GM18951 (cell line): ENCODE results near the gene VAV3.

Experiments
- POLR2A ChIP-seq: IDR thresholded peaks from 4 replicates; pipeline ENCODE4 v1.6.1; 2011; ENCODE audit warnings: mild to moderate bottlenecking; ENCODE audit not compliant: insufficient read length, insufficient read depth; ENCODE audit errors: extremely low read depth
- in situ Hi-C: fragments of 300-500 bp; cut with MboI; formaldehyde crosslinking; loops from one replicate; pipeline ENCODE4 v1.12.0; 2022; ENCODE audit warnings: low sequenced_read_pairs, mixed read lengths, inconsistent platforms; ENCODE audit not compliant: unreplicated experiment

Gene VAV3

DNA sequence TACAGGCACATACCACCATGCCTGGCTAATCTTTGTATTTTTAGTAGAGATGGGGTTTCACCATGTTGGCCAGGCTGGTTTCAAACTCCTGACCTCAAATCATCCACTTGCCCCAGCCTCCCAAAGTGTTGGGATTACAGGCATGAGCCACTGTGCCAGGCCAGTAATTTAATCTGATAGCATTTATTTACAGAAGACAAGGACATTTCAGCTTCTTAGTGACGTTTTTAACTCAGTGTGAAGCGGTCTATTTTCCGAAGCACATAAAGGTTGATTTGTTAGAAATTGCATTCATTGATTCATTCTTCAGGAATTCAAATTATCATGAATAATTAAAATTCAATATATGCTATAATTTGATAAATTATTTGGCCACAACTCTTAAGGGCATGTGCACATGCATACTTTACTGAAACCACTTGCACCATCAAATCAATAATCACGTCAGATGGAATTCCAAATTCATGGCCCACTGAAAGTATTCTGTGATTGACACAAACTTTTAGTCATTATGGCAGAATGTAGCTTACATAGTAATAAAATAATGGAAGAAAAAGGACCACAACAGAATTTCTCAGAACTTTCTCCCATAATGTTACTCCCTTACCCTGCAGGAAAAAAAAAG, 339.5 kb downstream of the VAV3 start:
- no peak for TF ChIP-seq POLR2A
- in situ Hi-C loops: no loop called here

DNA sequence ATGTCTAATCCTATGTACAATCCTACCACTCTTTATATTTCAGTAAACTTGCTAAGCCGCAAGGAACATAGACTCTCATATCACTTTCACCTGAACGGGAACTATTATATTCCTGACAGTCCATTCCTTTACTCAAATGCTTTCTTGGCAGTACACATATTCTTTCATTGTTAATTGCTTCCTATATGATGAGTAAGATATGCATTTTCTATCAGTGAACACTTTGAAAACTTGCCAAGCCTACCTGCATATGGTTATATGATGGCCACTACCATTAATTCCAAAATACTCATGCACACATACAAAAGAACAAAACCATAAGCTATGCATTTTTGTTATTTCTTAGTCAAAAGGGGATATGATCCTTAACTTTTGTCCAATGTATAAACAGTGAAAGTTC, 341.5 kb downstream of the VAV3 start:
- in situ Hi-C loops: no loop called here
- TF ChIP-seq POLR2A: no peak

DNA sequence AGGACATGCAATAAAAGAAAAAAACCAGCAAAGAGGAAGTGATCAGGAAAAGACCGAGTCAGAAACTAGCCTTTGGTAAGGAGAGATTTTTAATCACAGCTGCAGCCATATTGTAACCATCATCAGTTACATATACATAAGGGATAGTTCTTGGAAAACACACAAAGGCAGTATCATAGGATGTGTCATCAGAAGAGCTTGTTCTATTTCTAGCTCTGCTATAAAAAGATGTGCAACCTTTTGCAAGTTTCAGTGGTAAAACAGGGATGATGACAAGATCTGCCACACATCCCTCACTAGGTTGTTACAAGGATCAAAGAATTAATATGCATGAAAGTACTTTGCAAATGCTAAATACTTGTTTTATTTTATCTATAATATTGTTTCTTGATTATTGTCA, 342.0 kb downstream of the VAV3 start:
- TF ChIP-seq POLR2A: no peak
- in situ Hi-C loops: no loop called here

DNA sequence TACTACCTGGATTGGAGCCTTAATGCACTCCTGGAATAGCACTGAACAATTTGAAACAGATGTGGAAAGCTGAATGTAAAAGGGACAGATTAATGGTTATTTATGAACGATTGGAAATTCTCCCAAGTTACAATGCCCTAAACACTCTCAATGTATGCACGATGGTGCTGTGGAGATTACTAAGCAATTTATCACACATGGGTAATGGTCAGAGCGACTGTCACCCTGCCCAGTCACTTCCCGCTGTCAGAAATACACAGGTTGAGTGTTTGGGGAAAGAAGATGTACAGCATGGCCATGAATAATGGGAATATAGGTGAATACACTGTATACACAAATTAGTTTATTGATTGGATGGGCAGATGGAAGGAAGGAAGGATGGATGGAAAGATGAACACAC, 342.4 kb downstream of the VAV3 start:
- in situ Hi-C loops: no loop called here
- no peak for TF ChIP-seq POLR2A

DNA sequence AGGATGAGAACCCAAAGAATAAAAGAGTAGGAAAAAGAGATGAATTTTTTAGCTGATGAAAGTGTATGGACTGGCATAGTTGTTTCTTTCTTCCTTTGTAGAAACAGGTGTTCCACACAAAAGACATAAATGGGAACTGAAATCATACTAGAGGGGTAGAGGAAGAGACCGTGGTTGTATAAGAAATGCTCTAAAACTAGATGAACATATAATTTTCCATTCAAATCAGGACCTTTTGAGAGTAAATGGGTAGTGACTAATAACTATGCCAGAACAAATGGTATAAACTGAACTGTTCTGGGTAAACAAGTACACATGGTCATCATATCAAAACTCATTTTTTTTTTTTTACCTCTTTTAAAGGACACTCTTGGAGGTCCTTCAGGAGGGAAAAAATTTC, 344.2 kb downstream of the VAV3 start:
- no peak for TF ChIP-seq POLR2A
- in situ Hi-C loops: no loop called here

DNA sequence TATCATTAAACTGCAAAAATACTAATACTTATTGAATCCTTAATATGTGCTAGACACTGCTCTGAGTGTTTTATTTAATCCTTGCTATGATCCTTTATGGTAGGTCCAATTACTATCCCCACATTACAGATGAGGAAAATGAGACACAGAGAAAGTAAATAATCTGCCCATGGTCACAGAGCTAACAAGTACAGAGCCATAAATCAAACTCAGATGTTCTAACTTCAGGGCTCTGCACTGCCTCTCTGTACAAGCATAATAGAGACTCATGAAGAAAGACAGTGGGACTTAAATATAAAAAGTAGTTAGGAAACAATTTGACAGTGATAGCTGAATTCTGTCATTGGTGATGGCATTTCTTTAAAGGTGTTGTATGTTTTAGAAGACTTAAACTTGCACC, 346.4 kb downstream of the VAV3 start:
- in situ Hi-C loops: no loop called here
- TF ChIP-seq POLR2A: no peak

DNA sequence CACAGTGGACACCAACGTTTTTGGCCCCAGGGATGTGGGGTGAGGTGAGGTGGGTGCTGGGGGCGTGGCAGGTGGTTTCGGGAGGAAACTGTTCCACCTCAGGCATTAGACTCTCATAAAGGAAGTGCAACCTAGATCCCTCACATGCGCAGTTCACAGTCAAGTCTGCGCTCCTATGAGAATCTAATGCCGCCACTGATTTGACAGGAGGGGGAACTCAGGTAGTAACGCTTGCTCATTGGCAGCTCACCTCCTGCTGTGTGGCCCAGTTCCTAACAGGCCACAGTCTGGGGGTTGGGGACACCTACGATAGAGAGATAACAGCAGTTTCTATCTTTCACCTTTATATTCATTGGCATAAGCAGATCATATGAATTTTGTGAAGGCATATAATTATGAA, 347.1 kb downstream of the VAV3 start:
- TF ChIP-seq POLR2A: no peak
- in situ Hi-C loops: no loop called here

DNA sequence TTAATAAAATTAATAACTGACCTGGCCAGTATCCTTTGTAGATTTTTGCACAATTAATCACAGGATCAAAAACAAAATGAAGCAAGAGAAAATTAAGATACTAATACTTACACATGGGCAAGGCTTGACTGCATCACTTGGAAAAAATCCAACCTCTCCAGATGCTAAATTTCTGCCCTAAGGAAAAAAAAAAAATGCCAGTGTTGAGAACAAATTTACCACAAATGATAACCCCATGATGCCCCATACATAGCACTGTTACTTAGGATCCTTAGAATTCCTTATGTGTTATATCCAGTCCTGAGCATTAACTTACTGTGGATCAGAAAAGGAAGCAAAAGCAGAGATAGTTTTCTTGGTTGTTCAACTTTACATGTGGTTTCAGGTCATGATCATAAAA, 347.5 kb downstream of the VAV3 start:
- in situ Hi-C loops: no loop called here
- no peak for TF ChIP-seq POLR2A

DNA sequence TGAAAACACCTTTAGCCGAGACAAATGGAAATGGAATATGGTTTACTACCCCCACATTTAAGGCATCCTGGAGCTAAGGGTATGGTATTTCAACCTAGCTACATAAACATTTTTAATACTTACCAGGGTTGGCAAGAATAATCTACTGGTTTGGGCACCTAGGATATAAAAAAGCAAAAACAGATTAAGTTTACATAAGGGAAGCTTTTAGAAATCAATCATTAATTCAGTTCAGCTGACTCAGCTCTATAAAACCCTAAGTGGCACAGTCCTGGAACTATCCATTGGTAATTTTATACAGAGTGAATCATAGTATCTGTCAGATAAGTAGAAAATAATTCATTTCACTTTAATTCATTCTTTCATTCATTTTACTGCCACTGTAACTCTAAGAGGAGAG, 355.2 kb downstream of the VAV3 start:
- in situ Hi-C loops: no loop called here
- no peak for TF ChIP-seq POLR2A

DNA sequence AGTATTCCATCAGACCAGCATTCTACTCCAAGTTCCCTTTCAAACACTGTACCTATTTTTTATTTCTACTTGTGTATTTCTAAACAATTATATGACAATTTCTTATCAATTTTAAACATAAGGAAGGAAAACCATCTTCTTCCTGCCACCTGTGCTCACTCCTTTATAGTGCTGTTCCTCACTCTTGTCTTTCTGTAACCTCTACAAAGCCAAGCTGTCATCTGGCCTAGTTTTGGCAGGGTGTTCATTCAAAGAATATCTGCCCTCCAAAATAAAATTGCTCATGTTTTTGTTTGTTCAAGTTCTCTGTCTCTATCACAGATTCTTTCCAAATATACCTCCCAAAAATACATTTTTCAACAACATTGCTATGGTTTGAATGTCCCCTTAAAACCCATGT, 360.2 kb downstream of the VAV3 start:
- in situ Hi-C loops: no loop called here
- TF ChIP-seq POLR2A: no peak

DNA sequence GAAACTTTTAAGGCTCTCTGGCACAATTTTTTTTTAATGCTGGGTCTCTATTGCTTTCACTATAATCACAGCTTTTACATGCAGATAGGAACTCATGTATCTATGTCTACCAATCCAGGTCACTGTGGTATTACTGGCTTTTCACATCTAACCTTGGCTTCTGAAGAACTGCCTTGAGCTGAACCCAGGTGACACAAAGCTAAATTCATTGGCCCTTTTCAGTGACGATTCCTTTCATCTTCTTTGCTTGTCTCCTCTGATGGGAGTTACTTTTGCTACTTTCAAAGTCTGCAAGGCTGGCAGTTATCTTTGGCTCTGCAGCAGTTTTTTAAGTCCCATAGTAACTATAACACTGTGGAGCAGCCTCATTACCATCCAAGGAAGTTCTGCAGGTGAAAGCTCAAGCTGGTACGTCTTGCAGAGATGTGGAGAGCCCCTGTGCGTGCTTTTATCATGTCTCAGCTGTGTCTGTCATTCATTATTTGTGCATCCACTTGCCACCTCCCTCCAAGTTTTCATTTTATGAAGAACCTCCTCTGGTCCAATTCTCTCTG, 364.3 kb downstream of the VAV3 start:
- in situ Hi-C loops: no loop called here
- no peak for TF ChIP-seq POLR2A

DNA sequence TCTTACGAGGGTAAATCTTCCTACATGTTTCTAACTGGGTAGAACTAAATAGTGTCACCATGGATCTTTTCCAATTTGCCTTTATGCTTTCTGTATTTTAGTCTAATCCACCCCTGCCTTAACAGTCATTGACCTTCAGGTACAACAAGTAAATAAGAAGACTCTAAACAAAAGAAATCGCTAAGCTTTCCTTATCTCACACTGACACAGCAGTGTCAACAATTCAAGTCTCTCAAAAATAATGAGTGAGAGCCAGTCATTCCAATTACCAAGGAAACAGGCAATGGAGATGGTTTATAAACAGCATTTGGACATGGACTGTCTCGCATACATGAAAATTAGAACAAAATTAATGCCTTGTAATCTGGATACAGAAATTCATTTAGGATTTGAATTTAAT, 365.8 kb downstream of the VAV3 start:
- TF ChIP-seq POLR2A: no peak
- in situ Hi-C loops: no loop called here

DNA sequence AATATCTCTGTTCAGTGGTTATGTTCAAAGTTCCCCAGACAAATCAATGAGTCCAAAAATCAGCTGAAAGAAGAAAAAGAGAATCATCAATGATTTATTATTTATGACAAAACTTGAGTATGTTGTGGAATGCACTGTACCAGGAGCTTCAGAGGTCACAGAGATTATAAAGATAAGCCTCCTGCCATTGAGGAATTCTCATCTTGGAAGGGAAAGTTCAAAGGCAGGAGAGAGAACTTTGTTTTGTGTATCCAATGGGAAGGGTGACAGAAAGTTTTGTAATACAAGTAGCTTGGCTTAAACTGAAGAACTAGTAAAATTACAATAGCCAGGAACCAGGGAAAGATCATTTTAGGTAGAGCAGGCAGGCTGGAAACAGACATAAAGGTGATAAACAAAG, 367.7 kb downstream of the VAV3 start:
- in situ Hi-C loops: no loop called here
- no peak for TF ChIP-seq POLR2A

DNA sequence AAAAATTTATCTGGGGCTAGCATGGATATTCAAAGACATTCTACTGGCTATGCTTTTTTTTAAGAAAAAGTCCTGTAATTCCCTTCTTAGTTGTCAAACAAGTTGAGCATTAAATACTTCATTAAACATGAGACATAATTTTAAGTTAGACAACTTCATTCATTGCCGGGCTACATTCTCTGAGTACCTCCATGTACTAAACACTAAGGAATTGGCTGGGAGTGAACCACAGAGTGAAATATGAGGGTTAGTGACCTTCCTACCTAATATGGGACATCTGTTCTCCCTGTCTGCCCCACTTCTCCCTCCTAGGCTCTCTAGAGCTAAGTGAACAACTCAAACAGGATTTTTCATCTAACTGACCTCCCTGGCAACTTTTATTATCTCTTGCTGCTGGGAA, 370.4 kb downstream of the VAV3 start:
- TF ChIP-seq POLR2A: no peak
- in situ Hi-C loops: no loop called here
